Activated effector memory CD4-positive, alpha-beta T cell treated with anti-CD3 and anti-CD28 coated beads, Interleukin-2, amount 50 U/mL, for 16 hours (primary cell): ENCODE data around the gene KCNN3.
"Not testable (repeated sequence)": the region's sequence is repeated elsewhere in the genome, so short reads cannot be mapped to it uniquely, and the experiment has no call there.

Experiments
- DNase-seq: peaks from one replicate; pipeline ENCODE4 v3.0.0-alpha.2; 2020

The KCNN3 gene

DNA sequence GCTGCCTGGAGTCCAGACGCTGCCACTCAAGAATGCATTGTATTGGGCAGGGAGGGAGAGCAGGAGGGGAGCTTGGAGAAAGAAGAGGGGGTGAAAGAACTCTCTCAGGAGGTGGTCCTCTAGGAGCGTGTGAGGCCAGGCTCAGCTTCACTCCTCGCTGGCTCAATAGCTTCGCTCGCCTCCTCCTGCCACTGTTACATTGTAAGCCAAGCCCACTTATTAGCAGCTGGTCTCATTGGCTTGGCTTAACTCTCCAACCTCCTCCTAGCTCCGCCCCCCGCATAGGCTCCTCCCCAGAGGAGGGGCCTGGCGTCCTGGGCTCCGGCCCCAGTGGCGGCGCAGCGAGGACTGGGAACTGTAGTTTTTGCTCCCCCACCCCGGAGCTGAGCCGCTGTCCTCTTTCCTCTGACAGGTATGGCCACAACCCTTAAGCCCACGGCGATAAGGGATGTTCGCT is at the start of gene KCNN3:
TSS of gene KCNN3 (minus strand) at position 167 of the 457 bp plus-strand sequence. CDS start 317 bp downstream, outside the sequence.
- DNase-seq, result peak; percentile 92

DNA sequence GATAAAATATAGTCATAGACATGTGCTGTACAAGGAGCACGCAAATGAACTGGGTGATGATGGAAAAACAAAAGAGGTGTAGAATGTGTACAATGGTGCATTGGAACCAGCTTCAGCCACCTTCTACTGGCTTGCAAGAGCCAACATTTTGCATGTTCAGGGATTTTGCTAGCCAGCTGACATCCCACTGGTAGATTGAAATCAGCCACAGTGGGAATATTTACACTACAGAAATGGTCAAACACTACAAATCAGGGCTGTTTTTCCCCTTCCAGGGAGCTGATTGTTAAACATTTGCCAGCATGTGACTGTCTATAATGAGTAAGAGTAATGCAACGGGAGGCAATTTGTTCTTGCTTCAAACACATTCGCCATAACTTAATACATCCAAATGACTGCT is 43.2 kb upstream of the KCNN3 start:
- no peak for DNase-seq

DNA sequence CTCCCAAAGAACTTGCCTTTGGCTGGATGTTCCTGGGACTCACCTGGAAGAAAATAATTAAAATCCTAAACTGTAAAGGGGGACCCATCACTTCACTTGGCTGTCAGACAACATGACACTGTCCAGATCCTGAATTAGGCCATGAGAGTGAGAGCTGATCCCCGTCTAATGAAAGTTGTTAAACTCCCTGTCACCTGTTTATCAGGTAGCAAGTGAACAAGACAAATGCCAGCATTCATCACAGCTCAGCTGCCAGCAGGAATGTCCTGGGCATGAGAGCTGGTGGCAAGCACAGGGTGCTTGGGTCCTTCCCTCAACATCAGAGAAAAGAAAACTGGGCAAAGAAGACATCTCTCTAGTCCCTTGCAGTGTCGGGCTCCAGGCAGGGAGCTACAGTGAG is 42.7 kb upstream of the KCNN3 start:
- no peak for DNase-seq

DNA sequence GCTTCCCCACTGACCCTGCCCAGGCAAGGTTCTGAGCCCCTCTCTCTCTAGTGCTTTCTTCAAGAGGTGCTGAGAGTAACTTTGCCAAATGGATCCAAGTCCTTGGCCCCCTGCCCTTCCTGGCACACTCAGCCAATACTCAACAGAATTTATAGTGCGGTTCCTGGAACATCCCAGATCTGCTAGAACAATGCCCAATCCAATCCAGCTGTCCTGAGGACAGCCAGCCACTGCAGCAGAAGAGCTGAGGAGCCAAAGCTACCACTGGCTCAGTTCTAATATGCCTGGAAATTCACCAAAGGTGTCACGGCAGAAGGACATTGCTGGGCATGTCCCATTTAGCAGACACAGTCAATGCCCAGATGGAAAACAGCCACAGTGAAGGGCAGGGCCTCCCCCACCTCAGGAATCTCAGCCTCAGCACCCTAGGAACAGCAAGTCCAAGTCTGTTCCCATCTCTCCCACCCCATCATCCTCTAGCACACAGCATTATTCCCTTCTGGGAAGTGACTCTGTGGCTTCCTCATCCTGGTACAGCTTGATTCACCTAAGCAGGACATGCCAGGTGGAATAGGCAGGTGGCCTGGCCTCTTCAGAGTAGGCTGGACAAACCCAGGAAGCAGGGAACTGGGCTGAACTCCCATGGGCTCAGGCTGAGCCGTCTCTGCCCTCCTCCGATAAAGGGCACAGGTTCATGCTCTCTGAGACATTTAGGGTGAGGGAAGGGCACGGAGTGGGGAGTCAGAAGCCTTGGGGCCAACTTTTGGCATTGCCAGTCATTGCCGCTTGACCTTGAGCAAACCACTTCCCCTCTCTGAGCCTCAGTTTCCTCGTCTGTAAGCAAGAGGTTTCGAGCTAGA is 41.8 kb upstream of the KCNN3 start:
- DNase-seq, result peak; percentile 37

DNA sequence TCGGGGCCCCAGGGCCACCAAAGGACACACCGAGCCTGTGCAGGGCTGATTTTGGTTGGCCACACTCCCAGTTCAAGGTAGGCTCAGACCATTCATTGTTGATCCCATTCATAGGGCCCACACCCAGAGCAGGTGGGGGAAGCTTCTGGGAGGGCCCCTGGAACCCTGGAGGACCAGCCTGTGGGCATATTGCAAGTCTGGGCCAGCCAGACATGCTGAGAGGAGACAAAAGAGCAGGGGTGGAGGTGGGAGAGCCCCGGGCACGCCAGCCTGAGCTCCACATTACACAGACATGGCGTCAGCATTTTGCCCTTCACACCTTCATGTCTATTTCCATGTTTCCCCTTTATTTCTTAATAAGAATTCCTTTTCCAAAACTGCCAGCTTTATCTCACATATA is 40.8 kb upstream of the KCNN3 start:
- DNase-seq, result peak; percentile 33

DNA sequence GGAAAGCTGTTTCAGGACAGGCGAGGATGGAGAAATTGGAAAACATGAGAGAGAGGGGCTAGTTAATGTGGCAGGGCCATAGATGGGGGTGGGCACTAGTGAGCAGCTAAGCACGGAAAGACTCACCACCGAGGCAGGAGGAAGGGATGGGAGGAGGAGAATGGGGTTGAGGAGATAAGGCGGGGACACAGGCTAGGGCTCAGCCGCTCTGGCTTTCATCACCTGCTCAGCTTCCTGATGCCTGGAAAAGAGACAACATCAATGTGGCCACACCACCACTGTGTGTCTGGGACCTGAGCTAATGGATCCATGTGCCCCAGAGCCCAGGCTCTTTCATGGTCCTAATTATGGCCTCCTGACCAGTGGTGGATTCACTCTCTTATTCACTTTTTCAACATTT is 38.9 kb upstream of the KCNN3 start:
- no peak for DNase-seq

DNA sequence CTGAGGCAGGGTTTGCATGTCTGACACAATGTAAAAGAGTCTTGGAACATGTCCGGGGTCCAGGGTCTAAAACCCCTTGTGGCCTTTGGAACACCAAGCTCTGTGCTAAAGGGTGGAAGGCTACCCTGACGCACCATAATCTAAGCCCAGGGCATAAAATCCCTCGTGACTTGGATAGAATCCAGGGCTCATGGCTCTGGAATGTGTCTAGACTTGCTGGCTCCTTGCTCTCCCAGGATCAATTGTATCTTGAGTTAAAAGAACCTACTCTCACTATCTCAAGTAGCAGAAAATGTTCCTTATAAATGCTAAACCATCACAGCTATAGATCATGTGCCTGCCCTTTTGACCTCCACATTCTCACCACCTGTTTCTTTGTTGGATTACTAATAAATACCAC is 38.0 kb upstream of the KCNN3 start:
- DNase-seq, result not testable (repeated sequence)

DNA sequence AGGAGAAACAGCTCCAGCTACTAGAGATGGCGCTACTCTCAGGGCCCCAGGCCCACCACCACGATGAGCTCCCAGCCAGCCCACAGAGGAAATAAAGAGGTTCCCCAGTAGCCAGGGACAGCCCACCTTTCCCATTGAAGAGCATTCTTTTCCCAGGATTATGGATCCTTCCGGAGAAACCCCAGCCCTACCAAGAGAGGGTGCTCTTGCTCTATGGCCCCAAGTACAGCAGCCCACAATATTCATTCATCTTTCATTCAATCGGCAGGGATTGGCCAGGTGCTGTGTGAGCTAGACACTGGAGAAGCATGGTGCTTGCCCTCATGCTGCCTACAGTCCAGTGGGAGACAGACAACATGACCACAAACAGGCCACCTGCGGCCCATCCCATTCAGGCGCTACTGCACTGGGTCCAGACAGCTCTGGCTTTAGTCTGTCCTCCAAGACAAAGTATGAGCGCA is 36.6 kb upstream of the KCNN3 start:
- DNase-seq, result no peak

DNA sequence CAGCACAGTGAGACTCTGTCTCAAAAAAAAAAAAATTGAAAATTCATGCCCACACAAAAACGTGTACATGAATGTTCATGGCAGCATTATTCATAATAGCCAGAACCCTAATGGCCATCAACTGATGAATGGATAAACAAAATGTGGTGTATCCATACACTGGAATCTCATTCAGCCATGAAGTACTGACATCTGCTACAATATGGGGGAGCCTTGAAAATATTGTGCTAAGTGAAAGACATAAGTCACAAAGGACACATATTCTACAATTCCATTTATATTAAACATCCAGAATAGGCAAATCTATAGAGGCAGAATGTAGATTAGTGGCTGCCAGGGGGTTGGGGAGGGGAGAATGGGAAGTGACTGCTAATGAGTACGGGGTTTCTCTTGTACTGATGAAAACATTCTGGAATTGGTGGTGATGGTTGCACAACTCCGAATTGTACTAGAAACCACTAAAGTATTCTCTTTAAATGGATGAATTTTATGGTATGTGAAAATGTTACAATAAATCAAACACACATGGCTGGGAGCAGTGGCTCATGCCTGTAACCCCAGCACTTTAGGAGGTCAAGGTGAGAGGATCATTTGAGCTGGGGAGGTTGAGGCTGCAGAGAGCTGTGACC is 33.0 kb upstream of the KCNN3 start:
- no peak for DNase-seq

DNA sequence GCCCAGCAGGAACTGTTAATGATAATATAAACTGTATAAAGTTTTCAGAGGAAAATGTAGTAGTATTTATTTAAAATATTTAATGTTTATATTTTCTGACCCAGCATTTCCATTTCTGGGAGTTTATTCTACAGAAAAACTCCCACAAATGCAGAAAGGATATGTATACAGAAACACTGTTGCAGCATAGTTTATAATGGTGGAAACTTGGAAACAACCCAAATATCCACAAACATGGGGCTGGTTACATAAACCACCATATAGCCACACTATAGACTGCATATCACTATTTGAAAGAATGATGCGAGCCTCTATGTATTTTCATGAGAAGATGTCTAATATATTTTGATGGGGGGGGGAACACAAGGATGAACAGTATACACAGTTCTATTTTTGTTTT is 31.5 kb upstream of the KCNN3 start:
- no peak for DNase-seq

DNA sequence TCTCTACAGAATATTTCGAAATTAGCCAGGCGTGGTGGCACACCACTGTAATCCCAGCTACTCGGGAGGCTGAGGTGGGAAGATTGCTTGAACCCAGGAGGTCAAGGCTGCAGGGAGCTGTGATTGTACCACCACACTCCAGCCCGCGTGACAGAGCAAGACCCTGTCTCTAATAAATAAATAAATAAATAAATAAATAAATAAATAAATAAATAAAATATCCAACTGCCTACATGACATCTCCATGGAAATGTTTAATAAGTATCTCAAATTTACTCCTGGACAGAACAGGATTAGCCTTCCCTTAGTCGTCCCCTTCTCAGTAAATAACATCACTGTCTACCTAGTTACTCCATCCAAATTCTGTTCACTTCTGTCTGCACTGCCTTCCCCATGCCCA is 29.0 kb upstream of the KCNN3 start:
- DNase-seq, result no peak

DNA sequence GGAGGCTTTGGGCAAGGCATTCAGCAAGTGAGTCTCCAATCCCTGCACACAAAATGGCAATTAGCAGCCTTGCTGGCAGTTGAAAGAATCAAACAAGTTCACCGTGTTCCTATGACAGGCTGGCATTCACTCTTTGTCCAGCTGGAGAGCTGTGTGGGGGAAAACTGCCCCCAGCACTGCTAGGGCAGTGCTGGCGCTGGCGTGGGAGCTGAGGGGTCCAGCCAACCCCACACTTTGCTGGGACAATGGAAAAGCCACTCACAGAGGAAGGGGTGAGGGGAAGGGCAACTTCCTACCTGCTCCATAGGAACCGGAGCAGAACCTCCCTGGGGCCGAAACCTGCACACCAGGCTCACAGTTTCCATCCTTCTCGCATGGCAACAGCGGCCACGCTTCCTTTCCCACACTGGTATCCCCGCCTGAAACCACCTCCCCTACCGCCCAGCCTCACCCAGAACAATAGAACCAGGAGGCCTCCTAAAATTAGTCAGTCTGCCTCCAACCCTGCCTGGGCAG is 26.7 kb upstream of the KCNN3 start:
- no peak for DNase-seq

DNA sequence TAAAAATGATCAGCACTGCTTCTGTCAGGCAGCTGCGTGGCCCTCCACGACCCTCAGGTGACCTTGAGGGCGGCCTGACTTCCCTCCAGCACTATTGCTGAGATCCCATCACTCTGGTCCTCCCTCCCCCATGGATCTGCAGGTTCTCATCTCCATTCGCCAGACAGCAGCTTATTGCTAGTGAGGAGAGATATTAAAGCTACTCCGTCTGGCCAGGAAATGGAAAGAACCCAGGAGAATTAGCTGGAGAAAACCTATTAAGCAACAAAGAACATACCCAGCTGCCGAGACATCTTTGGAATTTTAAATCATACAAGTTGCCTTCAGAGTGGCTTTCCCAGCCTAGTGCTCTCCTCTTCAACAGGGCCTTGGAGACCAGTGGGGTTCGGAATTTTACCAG is 25.7 kb upstream of the KCNN3 start:
- no peak for DNase-seq

DNA sequence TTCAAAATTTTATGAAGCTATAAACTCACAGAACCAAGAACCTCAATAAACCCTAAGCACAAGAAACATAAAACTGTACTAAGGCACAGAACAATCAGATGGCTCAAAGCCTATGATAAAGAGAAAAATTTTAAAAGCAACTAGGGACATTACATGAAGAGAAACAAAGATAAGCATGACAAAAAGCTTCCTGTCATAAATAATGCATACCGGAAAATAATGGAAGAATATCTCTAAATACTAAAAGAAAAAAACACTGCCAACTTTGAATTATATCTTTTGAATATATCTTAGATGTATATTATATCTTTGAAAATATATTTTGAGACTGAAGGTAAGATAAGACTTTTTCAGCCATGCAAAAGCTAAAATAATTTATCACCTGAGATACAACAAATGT is 21.4 kb upstream of the KCNN3 start:
- DNase-seq, result no peak

DNA sequence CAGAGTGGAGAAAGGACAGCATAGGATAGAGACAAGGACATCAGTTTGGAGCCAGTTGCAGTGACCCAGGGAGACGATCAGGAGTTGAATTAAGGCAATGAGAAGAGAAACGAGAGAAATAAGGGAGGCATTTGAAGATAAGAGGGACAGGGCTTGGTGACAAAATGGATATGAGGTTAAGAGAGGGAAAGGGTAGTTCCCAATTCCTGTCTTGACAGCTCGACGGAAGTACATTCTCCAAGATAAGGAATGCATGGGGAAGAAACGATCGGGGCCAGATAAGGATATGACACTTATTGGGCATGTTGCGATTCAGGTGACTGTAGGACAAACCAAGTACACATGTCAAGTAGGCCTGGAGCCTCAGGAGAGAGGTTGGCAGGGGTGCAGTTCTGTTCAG is 18.7 kb upstream of the KCNN3 start:
- peak; percentile 12 for DNase-seq

DNA sequence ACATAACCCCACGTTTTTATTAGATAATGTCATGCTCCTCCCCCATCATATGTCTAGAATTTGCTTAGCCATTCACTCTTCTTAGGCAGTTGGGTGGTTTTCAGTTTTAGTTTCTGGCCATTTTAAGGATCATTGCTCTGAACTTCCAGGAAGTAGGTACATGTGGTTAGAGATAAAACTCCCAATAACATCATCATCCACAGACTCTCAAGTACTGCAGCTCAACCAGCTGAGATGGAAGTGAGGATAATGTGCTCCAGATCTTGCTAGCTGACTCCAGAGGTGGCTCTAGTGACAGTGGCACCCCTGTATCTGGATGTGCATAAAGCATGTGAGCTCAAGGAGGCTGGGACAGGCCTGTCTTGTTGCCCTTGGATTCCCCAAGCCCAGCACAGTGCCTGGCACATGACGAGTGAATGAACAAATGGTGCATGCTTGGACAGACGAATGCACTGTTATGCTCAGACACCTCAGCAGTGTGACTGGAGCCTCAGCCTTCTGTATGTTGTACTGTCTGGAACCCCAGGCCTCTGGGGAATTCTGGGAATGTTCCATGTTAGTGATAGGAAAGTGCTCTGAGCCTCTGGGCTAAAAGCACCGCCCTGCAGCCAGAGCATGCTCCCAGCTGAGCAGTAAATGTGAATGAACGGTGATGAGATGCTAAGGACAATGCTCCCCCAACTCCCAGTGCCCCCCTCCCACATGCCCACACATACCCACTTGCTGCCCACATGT is 16.4 kb upstream of the KCNN3 start:
- peak; percentile 21 for DNase-seq

DNA sequence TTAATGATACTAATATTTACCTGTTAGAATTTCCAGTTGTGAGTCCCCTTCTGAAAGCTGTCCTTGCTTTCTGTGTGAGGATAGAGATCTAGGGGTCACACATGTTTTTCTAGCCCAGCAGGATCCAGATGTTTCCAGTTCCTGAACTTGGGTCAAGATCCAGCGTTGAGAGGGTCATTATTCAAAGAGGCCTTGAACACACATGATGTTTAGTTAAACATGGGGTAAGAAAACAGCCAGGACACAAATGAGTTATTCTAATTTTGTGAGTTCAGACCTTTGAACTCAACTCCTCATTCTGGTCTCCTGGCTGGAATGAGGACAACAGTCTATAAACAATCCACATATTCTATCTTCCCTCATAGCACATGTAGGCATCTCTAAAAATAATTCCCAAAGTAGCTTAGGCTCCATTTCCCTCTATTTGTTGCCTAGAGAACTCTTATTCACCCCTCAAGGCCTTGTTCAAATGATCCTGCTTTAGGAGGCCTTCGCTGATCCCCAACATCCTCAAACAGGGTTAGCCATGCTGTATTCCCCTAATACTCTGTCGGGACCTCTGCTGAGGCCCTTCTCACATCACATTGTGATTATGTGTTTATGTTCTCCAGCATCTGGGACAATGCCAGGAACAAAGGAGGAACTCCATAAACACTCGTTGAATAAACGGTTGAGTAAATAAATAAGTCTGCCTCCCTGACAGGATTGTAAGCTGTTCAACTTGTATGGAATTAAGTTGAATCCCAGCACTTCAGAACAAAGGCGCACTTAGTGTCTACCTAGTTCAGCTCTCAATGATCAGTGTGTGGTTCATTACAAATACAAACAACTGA is 15.0 kb upstream of the KCNN3 start:
- DNase-seq, result no peak

DNA sequence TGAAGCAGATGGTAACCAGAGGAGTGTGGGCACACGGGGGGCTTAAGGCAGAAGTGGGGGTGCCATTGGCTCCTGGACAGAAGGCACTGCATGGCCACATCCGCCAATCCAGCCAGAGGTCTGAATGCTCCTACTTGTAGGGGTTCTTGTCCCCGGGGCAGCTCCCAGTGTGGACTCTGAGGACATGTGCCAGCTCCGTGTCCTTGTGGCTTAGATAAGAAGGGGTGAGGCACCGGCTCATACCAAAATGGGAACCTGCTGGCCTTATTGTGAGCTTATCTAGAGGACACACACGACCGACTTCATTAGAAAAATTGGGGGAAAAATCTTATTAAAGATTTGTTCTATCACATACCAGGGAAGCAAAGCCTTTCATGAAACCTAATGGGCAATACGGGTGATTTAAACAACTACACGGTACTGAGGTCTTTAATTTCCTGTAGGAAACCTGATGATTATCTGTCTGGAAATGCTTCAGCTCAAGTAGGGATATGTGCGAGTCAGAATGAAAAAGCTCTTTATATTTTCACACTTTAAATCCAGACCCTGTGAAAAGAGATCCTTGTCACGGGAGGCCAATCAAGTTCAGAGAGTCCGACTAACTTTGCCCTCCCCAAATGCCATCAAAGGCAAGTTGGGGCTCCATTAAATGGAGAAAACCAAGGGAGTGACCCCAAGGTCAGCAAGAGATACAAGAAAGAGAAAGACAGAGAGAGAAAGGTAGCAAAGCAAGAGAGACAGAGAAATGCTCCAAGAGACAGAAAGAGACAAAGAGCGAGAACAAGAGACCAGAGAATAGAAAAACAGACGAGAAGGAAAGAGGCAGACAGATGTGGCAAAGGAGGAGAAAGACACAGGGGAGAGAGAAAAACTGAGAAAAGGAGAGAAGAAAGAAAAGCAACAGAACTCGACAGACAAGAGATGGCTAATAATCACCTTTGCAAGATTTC is 14.1 kb upstream of the KCNN3 start:
- peak; percentile 37 for DNase-seq

DNA sequence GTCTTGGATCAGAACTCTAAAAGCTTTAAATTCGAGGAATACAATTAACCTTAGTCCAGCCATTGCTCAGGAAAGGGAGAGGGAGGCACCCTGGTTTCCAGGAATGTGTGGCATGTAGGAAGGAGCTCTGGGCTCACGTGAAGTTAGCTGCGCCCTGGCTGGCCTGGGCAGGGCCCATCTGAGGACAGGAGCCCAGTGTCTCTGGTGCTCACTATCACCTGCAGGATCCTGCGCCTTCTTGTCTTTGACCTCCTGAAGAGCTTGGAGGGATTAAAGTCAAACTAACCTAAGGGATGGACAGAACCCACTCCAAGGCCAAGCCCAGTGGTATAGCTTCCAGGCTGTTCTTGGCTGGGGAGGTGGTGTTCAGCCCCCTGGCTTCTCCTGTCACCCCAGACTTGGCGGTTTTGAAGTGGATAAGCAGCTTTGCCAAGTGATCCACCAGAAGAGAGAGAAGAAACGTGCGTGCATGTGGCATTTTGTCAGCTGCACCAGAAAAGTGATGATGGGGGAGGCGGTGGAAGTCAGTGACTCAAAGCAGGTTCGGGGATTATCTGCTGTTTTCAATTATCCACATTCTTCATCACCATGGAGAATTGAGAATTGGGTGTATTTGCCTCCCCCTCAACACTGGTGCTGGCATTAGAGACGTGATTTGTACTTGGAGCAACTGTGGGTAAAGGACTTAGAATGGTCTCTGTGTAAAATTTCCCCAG is 11.9 kb upstream of the KCNN3 start:
- DNase-seq, result peak; percentile 30

DNA sequence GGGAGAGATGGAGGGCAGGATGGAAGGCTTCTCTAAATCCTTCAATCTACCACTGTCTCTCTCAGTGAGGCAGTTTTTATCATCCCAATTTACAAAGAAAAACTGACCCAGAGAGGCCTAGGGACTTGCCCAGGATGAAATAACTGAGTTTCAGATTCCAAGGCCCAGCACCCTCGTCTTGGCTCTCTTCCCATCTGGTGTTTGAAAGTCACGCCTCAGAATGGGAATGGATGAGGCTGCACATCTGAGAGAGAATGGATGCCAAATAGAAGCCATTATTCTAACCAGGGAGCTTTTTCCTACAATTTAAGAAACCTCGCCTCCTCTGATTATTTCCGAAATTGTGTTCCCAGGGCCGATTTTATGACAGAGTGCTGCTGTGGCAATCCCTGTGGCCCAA is 10.6 kb upstream of the KCNN3 start:
- peak; percentile 12 for DNase-seq

DNA sequence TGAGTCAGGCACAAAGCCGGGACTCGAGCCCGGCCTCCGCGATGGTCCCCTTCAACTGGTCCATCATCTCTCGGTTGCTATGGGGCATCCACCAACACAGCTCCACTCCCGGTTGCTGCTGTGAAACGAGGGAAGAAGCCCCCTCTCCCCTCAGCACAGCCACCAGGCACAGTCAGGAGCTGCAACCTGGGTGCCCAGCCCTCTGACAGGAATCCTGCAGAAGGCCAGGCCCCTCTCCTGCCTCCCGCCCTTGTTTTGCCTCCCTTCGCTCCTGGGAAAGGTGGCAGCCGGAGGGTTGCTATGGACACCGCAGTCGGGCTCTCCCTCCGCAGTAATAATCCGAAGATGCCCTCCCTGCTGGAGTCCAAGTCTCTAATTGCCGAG is 8.9 kb upstream of the KCNN3 start:
- DNase-seq, result peak; percentile 53
